ENCODE data around the gene IGFLR1.
"Not testable (repeated sequence)": the region's sequence is repeated elsewhere in the genome, so short reads cannot be mapped to it uniquely, and the experiment has no call there.

The IGFLR1 gene

GRCh38 chr19:35739275-35740107 lies 2.8 kb downstream of the IGFLR1 start:
- DNase-seq = no peak

- DNase-seq = no peak
Measured at GRCh38 chr19:35738887-35739229, 3.4 kb downstream of the IGFLR1 start.

DNA sequence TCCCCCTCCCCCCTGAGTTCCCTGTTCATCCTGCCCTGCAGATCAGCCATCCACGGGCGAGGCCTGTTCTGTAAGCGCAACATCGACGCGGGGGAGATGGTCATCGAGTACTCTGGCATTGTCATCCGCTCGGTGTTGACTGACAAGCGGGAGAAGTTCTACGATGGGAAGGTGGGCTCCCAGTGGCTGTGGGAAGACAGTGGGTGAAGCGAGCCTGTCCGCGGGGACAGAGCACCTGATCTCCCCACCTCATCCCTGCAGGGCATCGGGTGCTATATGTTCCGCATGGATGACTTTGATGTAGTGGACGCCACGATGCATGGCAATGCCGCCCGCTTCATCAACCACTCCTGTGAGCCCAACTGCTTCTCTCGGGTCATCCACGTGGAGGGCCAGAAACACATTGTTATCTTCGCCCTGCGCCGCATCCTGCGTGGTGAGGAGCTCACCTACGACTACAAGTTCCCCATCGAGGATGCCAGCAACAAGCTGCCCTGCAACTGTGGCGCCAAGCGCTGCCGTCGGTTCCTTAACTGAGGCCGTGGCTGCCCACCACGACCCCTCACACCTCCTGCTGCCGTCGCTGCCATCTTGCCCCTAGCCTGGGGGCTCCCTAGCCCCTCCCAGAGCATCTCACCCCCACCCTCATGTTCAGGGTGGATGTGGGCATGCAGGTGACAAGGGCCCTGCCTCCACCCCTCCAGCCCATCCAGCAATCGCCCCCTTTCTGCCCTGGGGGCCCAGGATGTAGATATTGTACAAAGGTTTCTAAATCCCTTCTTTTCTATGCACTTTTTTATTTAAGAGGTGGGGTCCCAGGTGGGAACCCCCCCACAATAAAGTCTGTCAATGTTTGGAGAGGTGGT lies 4.0 kb downstream of the IGFLR1 start:
- DNase-seq = no peak

GRCh38 chr19:35736913-35737886 lies 5.1 kb downstream of the IGFLR1 start:
- DNase-seq = no peak

- DNase-seq = no peak
Measured at GRCh38 chr19:35734889-35735288, 7.4 kb downstream of the IGFLR1 start.

- no peak for DNase-seq
Measured at GRCh38 chr19:35734273-35734672, 8.0 kb downstream of the IGFLR1 start.

GRCh38 chr19:35733180-35734125 lies 8.8 kb downstream of the IGFLR1 start:
- DNase-seq = no peak

GRCh38 chr19:35732540-35733179 lies 9.6 kb downstream of the IGFLR1 start:
- DNase-seq = no peak

DNA sequence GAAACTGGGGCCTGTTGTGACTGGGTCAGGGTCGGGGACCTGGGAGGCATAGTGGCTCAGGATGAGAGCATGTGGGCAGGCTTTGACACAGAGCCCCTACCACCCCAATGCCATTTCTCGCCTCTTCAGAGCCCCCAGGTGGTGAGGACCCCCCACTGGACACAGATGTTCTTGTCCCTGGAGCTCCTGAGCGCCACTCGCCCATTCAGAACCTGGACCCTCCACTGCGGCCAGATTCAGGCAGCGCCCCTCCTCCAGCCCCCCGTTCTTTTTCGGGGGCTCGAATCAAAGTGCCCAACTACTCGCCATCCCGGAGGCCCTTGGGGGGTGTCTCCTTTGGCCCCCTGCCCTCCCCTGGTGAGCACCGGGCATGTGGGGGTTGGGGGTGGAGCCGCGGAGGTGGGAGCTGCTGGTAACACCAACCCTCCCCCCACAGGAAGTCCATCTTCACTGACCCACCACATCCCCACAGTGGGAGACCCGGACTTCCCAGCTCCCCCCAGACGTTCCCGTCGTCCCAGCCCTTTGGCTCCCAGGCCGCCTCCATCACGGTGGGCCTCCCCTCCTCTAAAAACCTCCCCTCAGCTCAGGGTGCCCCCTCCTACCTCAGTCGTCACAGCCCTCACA lies 10.4 kb downstream of the IGFLR1 start:
- no peak for DNase-seq

- no peak for DNase-seq
Measured at GRCh38 chr19:35731353-35731752, 10.9 kb downstream of the IGFLR1 start.

DNA sequence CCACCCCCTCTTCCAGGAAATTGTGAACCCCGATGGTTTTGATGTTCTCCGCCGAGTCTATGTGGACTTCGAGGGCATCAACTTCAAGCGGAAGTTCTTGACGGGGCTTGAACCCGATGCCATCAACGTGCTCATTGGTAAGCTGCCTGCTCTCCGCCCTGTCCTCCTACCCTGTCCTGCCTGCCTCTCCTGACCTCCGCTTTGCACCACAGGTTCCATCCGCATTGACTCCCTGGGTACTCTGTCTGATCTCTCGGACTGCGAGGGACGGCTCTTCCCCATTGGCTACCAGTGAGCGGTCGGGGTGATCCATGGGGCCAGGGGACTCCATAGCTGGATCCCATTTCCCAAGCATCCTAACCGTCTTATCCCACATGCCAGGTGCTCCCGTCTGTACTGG lies 11.9 kb downstream of the IGFLR1 start:
- no peak for DNase-seq

DNA sequence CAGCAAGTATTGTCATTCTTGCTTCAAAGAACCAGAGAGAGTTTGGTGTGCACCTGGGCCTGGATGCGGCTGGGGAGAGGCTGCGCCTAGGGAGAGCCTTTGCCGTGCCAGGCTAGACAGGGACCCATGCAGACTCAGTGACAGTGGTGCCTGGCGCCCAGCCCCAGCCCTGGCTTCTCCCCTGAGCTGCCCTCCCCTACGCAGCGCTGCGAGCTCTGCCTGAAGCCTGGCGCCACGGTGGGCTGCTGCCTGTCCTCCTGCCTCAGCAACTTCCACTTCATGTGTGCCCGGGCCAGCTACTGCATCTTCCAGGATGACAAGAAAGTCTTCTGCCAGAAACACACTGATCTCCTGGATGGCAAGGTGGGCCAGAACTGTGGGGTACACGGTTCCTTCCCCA lies 12.5 kb downstream of the IGFLR1 start:
- no peak for DNase-seq

GRCh38 chr19:35729021-35729420 lies 13.2 kb downstream of the IGFLR1 start:
- no peak for DNase-seq

- no peak for DNase-seq
Measured at GRCh38 chr19:35727956-35728706, 14.1 kb downstream of the IGFLR1 start.

DNA sequence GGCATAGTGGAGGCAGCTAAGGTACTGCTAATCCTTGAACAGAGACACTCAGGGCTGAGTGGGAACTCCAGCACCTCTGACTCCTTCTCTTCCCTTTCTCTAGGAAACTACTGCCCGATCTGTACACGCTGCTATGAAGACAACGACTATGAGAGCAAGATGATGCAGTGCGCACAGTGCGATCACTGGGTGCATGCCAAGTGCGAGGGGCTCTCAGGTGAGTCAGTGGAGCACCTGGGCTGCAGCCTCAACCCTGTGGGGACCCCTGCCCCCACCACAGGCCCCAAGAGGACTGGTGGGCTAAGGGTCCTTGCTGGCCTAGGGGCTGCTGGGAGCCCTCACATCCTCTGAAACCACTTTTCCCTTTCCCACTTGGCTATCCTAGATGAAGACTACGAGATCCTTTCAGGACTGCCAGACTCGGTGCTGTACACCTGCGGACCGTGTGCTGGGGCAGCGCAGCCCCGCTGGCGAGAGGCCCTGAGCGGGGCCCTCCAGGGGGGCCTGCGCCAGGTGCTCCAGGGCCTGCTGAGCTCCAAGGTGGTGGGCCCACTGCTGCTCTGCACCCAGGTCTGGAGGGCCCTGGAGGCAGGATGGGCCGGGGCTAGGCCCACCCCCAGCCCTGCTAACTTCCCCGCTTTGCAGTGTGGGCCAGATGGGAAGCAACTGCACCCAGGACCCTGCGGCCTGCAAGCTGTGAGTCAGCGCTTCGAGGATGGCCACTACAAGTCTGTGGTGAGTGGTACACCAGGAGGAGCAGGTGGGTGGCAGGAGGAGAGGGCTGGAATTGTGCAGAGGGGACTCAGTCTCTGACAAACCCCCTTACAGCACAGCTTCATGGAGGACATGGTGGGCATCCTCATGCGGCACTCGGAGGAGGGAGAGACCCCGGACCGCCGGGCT lies 14.9 kb downstream of the IGFLR1 start:
- no peak for DNase-seq

DNA sequence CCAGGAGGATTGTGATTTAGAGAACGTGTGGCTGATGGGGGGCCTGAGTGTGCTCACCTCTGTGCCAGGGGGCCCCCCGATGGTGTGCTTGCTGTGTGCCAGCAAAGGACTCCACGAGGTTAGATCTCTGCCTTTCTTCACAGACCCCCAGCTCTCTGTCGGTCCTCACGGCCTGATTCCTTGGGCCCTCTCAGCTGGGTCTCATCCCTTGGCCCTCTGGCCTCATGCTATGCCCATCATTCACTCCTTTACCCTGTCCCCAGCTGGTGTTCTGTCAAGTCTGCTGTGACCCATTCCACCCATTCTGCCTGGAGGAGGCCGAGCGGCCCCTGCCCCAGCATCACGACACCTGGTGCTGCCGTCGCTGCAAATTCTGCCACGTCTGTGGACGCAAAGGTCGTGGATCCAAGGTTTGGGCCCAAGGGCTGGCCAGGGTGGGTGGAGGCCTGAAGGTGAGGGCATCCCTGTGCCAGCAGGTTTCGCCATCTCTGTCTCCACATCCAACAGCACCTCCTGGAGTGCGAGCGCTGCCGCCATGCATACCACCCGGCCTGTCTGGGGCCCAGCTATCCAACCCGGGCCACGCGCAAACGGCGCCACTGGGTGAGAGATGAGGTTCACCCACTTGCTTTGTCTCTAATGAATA lies 16.9 kb downstream of the IGFLR1 start:
- DNase-seq = no peak

DNA sequence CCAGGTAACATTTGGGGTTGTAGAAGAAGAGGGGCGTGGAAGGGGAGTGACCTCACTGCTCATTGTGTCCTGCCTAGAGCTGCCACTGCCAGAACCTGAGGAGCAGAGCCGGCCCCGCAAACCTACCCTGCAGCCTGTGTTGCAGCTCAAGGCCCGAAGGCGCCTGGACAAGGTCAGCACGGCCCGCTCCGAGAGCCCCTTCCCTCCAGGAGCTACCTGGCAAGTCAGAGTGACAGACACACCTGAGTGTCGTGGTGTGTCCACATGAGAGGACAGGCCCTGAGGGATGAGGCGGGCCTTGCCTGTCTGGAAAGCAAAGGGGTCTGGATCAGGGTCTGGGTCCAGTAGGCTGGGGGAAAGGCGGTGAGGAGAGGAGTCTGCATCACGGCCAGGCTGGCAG lies 17.7 kb downstream of the IGFLR1 start:
- no peak for DNase-seq

DNA sequence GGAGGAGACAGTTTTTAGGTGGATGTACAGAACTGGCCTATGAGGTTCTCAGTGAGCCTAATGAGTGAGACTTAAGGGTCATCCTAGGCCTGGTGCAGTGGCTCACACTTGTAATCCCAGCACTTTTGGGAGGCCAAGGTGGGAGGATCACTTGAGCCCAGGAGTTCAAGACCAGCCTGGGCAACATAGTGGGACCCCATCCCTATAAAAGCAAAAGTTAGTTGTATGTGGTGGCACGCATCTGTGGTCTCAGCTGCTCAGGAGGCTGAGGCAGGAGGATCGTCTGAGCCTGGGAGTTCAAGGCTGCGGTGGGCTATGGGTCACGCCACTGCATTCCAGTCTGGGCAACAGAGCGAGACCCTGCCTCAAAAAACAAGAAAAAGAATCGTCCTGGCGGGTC lies 18.1 kb downstream of the IGFLR1 start:
- not testable (repeated sequence) for DNase-seq
